Stimulated activated naive CD8-positive, alpha-beta T cell treated with anti-CD3 and anti-CD28 coated beads, Interleukin-15, Interleukin-2, amounts not matched to agents 100 U/mL and 50 U/mL, for 24 hours (primary cell): ENCODE measurements around the gene FAM78A.
"Not testable (repeated sequence)": the region's sequence is repeated elsewhere in the genome, so short reads cannot be mapped to it uniquely, and the experiment has no call there.

ENCODE experiments used
- ATAC-seq: fragments of 150-1000 bp; cut with Tn5 transposase; one replicate; pipeline ENCODE4 v1.10.0; 2021
- DNase-seq: peaks from one replicate; pipeline ENCODE4 v3.0.0; 2021

FAM78A gene

DNA sequence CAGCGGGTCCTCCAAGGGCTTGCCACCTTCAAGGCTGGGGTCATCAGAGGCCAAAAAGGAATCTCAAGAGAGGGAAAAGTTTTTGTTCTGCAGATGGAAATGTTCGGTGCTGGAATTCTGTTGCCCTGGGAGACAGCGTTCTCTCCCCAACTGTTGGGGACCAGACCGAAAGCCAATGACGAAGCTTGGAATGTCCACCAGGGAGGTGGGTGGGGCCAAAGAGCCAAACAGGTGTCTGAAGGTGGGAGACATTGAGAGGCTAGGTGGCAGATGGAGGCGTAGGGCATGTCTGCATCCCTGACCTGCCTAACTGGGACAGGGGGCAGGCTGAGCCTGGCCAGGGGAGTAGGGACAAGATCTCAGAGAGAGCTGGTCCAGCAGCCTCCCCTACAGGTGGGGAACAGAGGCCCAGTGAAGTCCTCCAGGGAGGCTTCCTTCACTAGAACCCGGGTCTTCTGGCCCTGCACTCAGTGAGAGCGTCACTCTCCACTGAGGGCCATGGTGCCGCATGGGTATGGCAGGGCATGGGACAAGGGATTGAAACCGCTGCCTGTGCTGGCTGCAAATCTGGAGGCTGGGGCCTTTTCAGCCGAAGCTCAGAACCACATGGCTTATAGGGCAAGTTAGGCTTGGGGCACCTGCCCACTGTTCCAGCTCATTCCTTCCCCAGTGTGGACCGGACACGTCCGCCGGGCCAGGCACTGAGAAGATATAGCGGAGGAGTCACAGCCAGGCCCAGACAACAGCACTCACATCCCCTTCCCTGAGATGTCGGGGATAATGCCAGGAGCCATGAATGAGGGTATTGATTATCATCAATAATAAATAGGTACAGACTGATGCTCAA, 5.0 kb upstream of the FAM78A start:
- ATAC-seq (no peak), DNase-seq (no peak)

GRCh38 chr9:131280660-131281059, 4.3 kb upstream of the FAM78A start:
- DNase-seq: no peak
- ATAC-seq: no peak

DNA sequence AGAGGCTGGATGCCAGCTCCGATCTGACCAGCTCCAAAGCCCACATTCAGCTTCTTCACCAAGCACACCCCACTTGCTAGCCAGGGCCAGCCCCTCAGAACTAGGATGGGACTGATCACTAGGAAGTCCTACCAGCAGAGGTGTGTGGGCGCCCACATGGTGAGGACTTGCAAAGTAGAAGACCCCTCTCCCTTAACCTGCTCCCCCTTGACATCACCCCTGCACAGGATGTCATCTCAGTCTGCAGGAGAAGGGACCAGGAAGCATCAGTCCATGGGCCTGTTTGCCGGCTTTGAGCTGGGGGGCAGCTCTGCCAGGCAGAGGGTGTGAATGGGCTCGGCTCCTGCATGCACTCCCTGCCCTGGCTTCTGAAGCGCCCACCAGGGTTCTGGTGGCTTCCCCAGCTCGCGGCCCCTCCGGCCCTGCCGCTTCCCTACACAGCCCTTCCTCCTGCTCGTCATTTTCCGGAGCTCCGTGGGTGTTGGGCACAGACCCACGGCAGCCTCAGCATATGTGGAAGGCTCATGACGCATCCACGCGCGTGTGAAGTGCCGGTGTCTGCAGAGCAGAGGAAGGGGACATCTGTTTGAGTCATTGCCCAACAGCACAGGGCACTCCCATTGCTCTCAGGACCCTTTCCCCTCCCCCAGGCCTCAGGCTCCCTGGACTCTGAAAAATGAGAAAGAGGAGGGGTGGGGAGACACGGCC, 3.7 kb upstream of the FAM78A start:
- ATAC-seq (no peak), DNase-seq (no peak)

- DNase-seq (no peak), ATAC-seq (no peak)
These were observed 3.0 kb upstream of the FAM78A start for GRCh38 chr9:131279196-131279862.

DNA sequence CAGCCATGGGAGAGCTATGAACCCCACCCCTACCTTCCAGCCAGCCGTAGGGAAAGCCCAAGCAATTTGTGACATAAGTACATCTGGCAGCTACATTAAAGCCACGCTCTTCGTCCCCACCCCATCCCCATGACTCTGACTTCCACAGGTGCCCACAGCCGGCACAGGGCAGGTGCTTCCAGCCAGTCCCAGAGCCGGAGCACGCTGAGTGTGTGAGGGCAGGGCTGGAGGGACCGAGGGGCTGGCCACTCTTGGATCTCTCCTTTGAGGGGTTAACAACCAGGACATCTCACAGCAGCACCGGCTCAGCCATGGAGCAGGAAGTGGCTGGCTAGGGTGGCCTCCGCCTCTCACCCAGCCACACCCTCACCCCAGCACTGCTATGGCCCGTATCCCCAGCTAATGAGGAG, 2.4 kb upstream of the FAM78A start:
- ATAC-seq: no peak
- no peak for DNase-seq

DNA sequence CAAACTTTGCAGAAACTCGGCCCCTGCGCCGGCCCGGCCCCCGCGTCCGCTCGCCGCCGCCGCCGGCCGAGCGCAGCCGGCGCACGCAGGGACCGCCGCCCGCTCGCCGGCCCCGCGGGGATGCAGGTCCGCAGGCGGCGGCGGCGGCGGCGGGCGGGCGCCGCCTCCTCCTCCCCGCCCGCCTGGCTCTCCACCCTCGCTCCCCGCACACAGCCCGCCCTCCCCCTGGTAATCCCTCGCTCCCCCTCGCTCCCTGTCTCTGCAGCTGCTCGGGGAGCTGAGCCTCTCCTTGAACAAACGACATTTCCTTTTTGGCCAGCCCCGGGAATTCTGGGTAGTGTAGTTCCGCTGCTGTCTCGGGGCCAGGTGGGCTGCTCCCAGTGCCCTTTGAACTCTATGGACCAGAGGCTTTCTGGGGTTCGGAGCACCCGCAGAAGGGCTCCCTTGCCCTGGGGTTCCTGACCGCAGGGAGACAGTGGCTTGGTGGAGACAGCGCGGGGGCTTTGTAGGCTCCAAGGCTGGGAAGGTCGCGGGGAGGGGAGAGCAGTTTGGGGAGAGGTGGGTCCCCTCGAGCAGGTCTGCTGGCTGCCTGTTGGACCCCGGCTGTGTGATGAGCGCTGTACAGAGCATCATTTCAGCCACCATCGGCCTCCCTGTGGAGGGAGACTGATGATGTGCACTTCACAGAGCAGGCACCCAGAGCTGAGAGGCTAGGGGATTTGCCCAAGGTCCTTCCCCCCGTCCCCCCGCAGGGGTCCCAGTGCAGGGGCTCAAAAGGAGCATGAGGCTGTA, 1.8 kb upstream of the FAM78A start:
- peak; percentile 60 for ATAC-seq
- DNase-seq: peak; percentile 77

DNA sequence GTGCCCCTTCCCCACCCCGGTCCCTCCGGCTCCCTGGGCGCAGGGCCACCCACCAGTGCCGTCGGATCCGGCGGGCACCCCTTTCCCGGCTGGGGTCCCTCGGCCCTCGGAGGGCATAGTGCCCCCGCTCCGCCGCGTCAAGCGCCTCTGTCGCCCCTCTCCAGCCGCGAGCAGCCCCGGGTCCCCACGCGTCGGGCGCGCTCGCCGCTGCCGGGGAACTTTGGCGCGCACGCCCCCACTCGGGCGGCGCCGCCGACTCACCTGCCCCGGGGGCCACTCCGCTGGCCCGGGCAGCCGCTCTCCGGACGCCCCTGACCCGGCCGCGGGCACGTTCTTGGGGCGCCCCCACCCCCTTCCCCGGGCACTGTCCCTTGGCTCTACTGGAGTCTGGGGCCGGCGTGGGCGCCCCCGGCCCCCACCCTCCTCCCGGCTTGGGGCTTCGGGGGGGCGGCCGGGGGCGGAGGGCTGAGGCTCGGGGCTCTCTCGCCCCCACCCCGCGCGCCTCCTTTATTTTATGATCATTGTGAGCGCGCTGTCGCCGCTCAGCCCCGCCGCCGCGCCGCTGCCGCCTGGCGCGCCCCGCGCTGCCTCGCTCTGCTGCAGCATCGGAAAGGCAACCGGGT, 1.1 kb upstream of the FAM78A start:
- peak; percentile 2 for ATAC-seq
- no peak for DNase-seq

DNA sequence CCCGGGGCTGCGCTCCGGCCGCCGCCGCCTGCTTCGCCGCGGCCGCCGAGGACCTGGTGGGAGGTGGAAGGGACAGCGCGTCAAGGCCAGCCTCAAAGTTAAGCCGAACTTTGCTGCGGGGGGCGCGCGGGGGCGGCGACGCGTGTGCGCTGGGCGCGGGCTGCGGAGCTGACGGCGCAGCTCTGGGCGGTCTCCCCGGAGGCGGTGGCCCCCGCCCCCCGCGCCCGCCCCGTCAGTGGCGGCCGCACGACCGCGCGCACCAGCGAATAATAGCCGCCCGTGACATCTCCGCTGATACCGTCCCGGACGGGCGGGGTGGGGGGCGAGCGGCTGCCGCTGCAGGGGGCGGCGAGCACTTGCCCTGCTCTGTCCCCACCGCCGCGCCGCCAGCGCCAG, 579 bp upstream of the FAM78A start:
- peak; percentile 6 for ATAC-seq
- DNase-seq: peak; percentile 56

- ATAC-seq: peak; percentile 25
- peak; percentile 56 for DNase-seq
These were observed 797 bp downstream of the FAM78A start for GRCh38 chr9:131275332-131276093.

- DNase-seq (no peak), ATAC-seq (peak; percentile 0)
These were observed 1.5 kb downstream of the FAM78A start for GRCh38 chr9:131274674-131275331.

DNA sequence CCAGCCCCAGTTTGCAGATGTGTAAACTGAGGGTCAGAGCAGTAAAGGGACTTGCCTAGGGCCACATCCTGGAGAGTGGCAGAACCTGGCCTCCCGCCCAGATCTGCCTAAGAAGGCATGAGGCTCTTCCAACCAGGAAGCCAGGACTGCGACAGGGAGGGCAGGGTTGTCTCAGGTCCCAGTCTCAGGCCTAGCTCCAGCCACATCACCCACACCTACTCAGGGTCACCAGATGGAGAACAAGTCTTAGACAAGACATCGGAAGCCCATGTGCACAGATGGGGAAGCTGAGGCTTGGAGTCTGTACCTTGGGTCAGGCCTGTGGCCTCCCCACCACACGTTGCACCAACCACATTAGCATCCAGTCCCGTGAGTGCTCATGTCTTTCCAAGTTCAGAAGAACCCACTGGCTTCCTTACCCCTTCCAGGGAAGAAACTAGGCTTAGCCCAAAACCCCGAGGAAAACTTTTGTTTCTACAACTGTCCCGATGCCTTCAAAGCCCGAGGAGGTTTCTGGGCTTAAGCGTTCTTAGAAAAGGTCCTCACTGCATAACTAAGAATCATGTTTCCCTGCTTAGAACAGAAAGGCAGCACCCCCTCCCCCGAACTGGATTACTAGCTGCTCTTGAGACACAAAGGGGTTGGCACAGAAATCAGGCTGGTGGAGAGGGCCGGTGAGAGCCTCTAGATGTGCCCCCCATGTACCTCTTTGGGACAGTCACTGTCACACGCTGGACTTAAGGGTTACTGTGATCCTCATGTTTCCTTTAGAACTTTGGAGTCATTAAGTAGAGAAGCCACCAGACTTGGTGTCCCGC, 2.2 kb downstream of the FAM78A start:
- ATAC-seq (no peak), DNase-seq (no peak)

DNA sequence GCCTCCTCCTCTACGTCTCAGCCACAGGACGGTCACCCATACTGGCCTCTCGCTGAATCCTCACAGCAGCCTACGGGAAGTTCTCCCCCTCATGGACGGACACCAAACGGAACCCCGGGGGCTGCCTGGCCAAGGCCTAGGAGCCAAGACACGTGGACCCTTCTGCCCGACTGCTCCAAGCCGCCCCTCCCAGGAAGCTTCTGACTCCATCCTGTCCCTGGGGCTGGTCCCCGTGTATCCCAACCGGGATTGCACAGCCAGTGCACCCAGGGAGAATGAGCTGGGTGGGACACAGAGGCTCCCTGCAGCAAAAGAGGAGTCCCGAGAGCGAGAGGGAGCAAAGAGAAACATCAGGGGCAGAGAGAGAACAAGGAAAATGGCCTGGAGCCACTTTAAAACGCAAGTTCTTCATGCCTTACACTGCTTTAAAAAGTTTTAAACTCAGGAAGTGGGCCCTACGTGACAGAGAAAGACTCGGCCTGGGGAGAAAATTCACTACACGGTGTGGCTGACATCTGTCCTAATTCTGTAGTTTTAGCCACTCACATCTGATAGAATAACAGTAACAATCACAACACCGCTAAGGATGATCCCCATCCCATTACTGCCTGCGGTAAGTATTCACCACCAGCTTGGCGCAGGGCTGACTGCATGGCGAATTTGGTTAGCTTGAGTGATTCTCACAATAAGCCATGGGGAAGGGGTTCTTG, 3.0 kb downstream of the FAM78A start:
- DNase-seq: peak; percentile 61
- no peak for ATAC-seq

- ATAC-seq (no peak), DNase-seq (no peak)
These were observed 4.1 kb downstream of the FAM78A start for GRCh38 chr9:131272212-131272611.

DNA sequence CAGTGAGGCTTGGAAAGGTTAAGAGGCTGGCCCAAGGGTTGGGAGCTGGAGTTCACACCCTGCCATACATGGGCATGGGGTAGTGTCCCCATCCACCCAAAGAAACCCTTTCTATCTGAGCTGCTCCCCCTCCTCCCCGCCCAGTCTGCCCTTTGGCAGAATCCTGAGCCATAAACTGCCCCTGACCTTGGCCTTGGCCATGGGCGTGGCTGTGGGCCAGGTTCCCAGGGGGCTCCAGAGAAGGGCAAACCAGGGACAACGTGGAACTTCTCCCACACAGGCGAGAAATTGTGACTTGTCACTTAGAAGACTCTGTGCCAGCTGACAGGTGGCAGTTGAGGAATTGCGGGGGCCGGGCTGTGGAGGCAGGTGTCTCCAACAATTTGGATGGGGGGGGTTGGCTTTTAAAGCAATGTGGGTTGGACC, 4.8 kb downstream of the FAM78A start:
- no peak for ATAC-seq

DNA sequence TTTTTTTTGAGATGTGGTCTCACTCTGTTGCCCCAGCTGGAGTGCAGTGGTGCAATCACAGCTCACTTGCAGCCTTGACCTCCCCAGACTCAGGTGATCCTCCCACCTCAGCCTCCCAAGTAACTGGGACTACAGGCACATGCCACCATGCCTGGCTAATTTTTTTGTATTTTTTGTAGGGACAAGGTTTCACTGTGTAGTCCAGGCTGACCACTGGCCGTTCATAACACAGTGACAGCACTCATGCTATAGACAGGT, 5.4 kb downstream of the FAM78A start:
- DNase-seq, ATAC-seq: not testable (repeated sequence)

More for the DNA sequence above, 4.8 kb downstream of the FAM78A start:
- no peak for DNase-seq

- peak; percentile 20 for ATAC-seq
- DNase-seq: peak; percentile 71
These were observed 5.9 kb downstream of the FAM78A start for GRCh38 chr9:131270171-131271015.

GRCh38 chr9:131266266-131267229, 9.8 kb downstream of the FAM78A start:
- ATAC-seq: peak; percentile 53
- peak; percentile 69 for DNase-seq
